Stomach (tissue), 4 donors: ENCODE measurements around the gene ZBTB18.

Experiments
- EP300 ChIP-seq: sonication (generic); formaldehyde crosslinking; IDR thresholded peaks from one replicate; pipeline ENCODE4 v1.6.1; 2017; ENCODE audit warnings: antibody characterized with exemption
- TF ChIP-seq, protein P1 (sequence below), 7 experiments: fragments of 450-650 bp in 4 of 7; fragments of 200-600 bp in 3 of 7; sonication (generic) in 3 of 7; IDR thresholded peaks; one replicate each; pipeline ENCODE4 v1.5.1; 2016 to 2019; ENCODE audit warnings: antibody characterized with exemption in 7 of 7, control low read depth in 2 of 7, mild to moderate bottlenecking in 1 of 7

DNA sequence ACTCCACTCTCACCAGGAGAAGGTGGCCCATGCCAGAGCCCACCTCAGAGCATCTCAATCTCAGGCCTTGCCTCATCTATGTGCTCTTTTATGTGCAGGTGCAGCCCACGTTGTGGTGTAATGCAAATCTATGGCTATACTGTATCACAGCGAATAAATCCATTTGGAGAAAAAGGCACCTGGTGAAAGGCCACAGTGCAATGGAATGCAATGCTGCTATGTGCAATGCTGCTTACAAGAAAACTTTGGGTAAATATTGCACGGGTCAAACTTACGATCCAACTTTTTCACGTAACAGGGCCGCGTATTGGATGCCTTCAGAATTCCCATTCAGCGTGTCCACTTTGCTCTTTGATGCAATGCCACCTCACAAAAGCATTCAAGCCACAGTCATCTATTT, 13.5 kb downstream of the ZBTB18 start:
- TF ChIP-seq, protein P1, sequence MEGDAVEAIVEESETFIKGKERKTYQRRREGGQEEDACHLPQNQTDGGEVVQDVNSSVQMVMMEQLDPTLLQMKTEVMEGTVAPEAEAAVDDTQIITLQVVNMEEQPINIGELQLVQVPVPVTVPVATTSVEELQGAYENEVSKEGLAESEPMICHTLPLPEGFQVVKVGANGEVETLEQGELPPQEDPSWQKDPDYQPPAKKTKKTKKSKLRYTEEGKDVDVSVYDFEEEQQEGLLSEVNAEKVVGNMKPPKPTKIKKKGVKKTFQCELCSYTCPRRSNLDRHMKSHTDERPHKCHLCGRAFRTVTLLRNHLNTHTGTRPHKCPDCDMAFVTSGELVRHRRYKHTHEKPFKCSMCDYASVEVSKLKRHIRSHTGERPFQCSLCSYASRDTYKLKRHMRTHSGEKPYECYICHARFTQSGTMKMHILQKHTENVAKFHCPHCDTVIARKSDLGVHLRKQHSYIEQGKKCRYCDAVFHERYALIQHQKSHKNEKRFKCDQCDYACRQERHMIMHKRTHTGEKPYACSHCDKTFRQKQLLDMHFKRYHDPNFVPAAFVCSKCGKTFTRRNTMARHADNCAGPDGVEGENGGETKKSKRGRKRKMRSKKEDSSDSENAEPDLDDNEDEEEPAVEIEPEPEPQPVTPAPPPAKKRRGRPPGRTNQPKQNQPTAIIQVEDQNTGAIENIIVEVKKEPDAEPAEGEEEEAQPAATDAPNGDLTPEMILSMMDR (IDR thresholded peaks at IDR 0.05), result no peak
- TF ChIP-seq EP300, result no peak
